Measurements from ENCODE around the gene TBC1D24. TPM values are rescaled to one million over a fixed set of nuclear protein-coding genes. Genes with fewer than 3 reads are reported as not detected.

TBC1D24 gene
- total and polyA plus RNA-seq, 9 of the 15 experiments (the other 6 are each of a cell fraction or from before 2014, with no cell fraction given) = 1.7 to 22.6 (median 7.2) TPM

- Histone ChIP-seq H3K9ac (ENCODE audit: insufficient read depth in 1 of 2, low read depth in 2 of 2, low read length in 2 of 2) (peak overlapping the region in 1 of 2 experiments; percentile 74; a peak in 2 of 4 replicates), H3K4me2 (ENCODE audit: insufficient read depth, low read length) (no peak overlapping the region), H3K79me2 (ENCODE audit: control insufficient read depth, insufficient read depth, low read length) (no peaks in the 10 kb centered on the region), H3K4me3 (no peak overlapping the region), H3K9me1 (ENCODE audit: control insufficient read depth, insufficient read depth, low read length) (no peaks in the 10 kb centered on the region), H3K36me3 (ENCODE audit: control insufficient read depth, insufficient read depth, low read length) (peaks cover 11% of the 10 kb centered on the region; the same call in 1 of the 3 replicates), H3K4me1 (replicated peaks in 1 of 2; ENCODE audit: control insufficient read depth in 2 of 2, insufficient read depth in 2 of 2, low read length in 2 of 2) (peaks cover 3 to 78% of the 10 kb centered on the region in 2 experiments; a peak in 4 of 5 replicates), H4K20me1 (replicated peaks; ENCODE audit: control insufficient read depth, insufficient read depth, low read length) (0 out of 2 replicates have a peak, but pooled peaks cover 4% of the 10 kb centered on the region), H3K9me3 (replicated peaks; ENCODE audit: control insufficient read depth, insufficient read depth, low read depth, low read length) (no peaks in the 10 kb centered on the region), H3K27ac (ENCODE audit: extremely low read depth, low read depth, low read length) (no peak overlapping the region), H2AFZ (ENCODE audit: low read depth, low read length) (no peak overlapping the region), H3K27me3 (ENCODE audit: control insufficient read depth in 2 of 2, insufficient read depth in 2 of 2, low read length in 2 of 2) (no peaks in the 10 kb centered on the region)
- DNase-seq (ENCODE audit: extremely low read depth in 1 of 4, low spot score in 3 of 4) (no peak), ATAC-seq (no peak), FAIRE-seq (no peak)
- no TSS peak for BruUV-seq (replicated peaks)
- WGBS (ENCODE audit: insufficient coverage, low coverage, missing lambda C conversion rate) = 70% methylated on average over 20 of the region's 29 CpGs
- in situ Hi-C loops (cut with MboI) = no loop called here
- CTCF ChIA-PET (ENCODE audit: low intra/inter-chr PET ratio) = no interaction called here
- POLR2A ChIA-PET = no interaction called here
- TF ChIP-seq CSDE1 (IDR thresholded peaks at IDR 0.05) (no peak), POLR2G (IDR thresholded peaks at IDR 0.05; ENCODE audit: low read depth, low read length) (peak; percentile 48; the same call in 1 of the 2 replicates), ZNF695 (CRISPR knock-in tag; IDR thresholded peaks at IDR 0.05) (no peak), RBFOX2 (IDR thresholded peaks at IDR 0.05; ENCODE audit: low read depth, low read length) (0 out of 2 replicates have a peak, but pooled peaks have one; percentile 2), POLR2A (conservative IDR thresholded peaks at IDR 0.05) (0 out of 2 replicates have a peak, but pooled peaks have one; percentile 15), ATF7 (IDR thresholded peaks at IDR 0.05) (no peak), ZNF696 (CRISPR knock-in tag; conservative IDR thresholded peaks at IDR 0.05) (no peak), NUFIP1 (IDR thresholded peaks at IDR 0.05; ENCODE audit: partially characterized antibody) (no peak), ZBTB49 (CRISPR knock-in tag; IDR thresholded peaks at IDR 0.05; ENCODE audit: borderline replicate concordance) (no peak)
- intact Hi-C loops (cut with micrococcal nuclease) = loop anchor here (5.0 kb wide), 1 partner anchor 35 kb away; no protein-coding TSS in a partner anchor
Observed at GRCh38 chr16:2466667-2467527, 8.0 kb upstream of the TBC1D24 start.
